Measurements from ENCODE around the gene SDR42E1.

- TF ChIP-seq CTCF (IDR thresholded peaks at IDR 0.05; ENCODE audit: insufficient read depth, low read length) (no peak), POLR2AphosphoS5 (IDR thresholded peaks at IDR 0.05; ENCODE audit: low read depth) (no peak), GABPA (IDR thresholded peaks at IDR 0.05; ENCODE audit: low read depth) (no peak), REST (IDR thresholded peaks at IDR 0.05; ENCODE audit: insufficient replicate concordance, low read depth) (no peak)
These were observed 30.3 kb upstream of the SDR42E1 start for GRCh38 chr16:82041542-82041941.
